Neuronal stem cell (in vitro differentiated cells): ENCODE data around the gene ZNF202.
"Not testable (repeated sequence)": the region's sequence is repeated elsewhere in the genome, so short reads cannot be mapped to it uniquely, and the experiment has no call there.

Source experiments
- DNase-seq: peaks from one replicate; pipeline ENCODE4 v3.0.0-alpha.2; 2013; ENCODE audit warnings: low spot score
- H2AFZ ChIP-seq: one replicate; pipeline ENCODE4 v1.6.1; 2013; ENCODE audit warnings: mild to moderate bottlenecking, low read length, inconsistent platforms
- H2AK5ac ChIP-seq: 2 replicates; pipeline ENCODE4 v1.6.1; 2013; ENCODE audit warnings: low read depth, mild to moderate bottlenecking, inconsistent platforms, low read length, moderate library complexity, mixed read lengths
- H2BK120ac ChIP-seq: 2 replicates; pipeline ENCODE4 v1.6.1; 2013; ENCODE audit warnings: low read depth, mild to moderate bottlenecking, inconsistent platforms, low read length, moderate library complexity, mixed read lengths
- H2BK12ac ChIP-seq: one replicate; pipeline ENCODE4 v1.6.1; 2013; ENCODE audit warnings: low read length, inconsistent platforms
- H2BK15ac ChIP-seq: 2 replicates; pipeline ENCODE4 v1.6.1; 2013; ENCODE audit warnings: mild to moderate bottlenecking, low read length, inconsistent platforms, mixed read lengths
- H2BK5ac ChIP-seq: one replicate; pipeline ENCODE4 v1.6.1; 2013; ENCODE audit warnings: inconsistent platforms, mild to moderate bottlenecking, low read length, moderate library complexity
- H3K14ac ChIP-seq: one replicate; pipeline ENCODE4 v1.6.1; 2013; ENCODE audit warnings: low read length, inconsistent platforms
- H3K18ac ChIP-seq: 2 replicates; pipeline ENCODE4 v1.6.1; 2013; ENCODE audit warnings: low read length, inconsistent platforms
- H3K23ac ChIP-seq: 2 replicates; pipeline ENCODE4 v1.6.1; 2013; ENCODE audit warnings: low read depth, mild to moderate bottlenecking, mixed read lengths, low read length, inconsistent platforms; ENCODE audit not compliant: poor library complexity
- H3K27ac ChIP-seq: replicated peaks from 3 replicates; pipeline ENCODE4 v1.5.1; 2013; ENCODE audit warnings: low read length, inconsistent platforms
- H3K27me3 ChIP-seq, 3 experiments: 2 replicates each; pipeline ENCODE4 v1.6.1; 2013; ENCODE audit warnings: low read length in 3 of 3, mild to moderate bottlenecking in 2 of 3, inconsistent platforms in 1 of 3, low read depth in 1 of 3, mixed read lengths in 1 of 3, moderate library complexity in 1 of 3; ENCODE audit not compliant: control insufficient read depth in 3 of 3, insufficient read depth in 3 of 3
- H3K36me3 ChIP-seq, 2 donors: replicated peaks in 1 of 2; 2 replicates each; pipeline ENCODE4 v1.6.1; 2013; ENCODE audit warnings: low read length in 2 of 2; ENCODE audit not compliant: control insufficient read depth in 2 of 2, insufficient read depth in 2 of 2
- H3K4ac ChIP-seq: 2 replicates; pipeline ENCODE4 v1.6.1; 2013; ENCODE audit warnings: inconsistent platforms, mild to moderate bottlenecking, low read length, moderate library complexity
- H3K4me1 ChIP-seq, 2 donors: 1 replicate in 1 of 2; 2 replicates in 1 of 2; pipeline ENCODE4 v1.6.1; 2013; ENCODE audit warnings: low read length in 2 of 2, low read depth in 1 of 2; ENCODE audit not compliant: control insufficient read depth in 2 of 2, insufficient read depth in 1 of 2
- H3K4me2 ChIP-seq: one replicate; pipeline ENCODE4 v1.6.1; 2013; ENCODE audit warnings: mild to moderate bottlenecking, low read length, inconsistent platforms; ENCODE audit not compliant: insufficient read depth, poor library complexity, severe bottlenecking
- H3K4me3 ChIP-seq, 2 donors: 2 replicates each; pipeline ENCODE4 v1.5.1; 2013; ENCODE audit warnings: low read length in 2 of 2, mild to moderate bottlenecking in 2 of 2, inconsistent platforms in 1 of 2, moderate library complexity in 1 of 2
- H3K79me1 ChIP-seq: one replicate; pipeline ENCODE4 v1.6.1; 2013; ENCODE audit warnings: low read depth, mild to moderate bottlenecking, inconsistent platforms, low read length, moderate library complexity
- H3K9ac ChIP-seq: one replicate; pipeline ENCODE4 v1.6.1; 2013; ENCODE audit warnings: mild to moderate bottlenecking, low read depth, low read length, inconsistent platforms; ENCODE audit not compliant: poor library complexity
- H3K9me3 ChIP-seq, 2 donors: replicated peaks in 1 of 2; 2 replicates each; pipeline versions ENCODE3 to v1.6.1; 2013; ENCODE audit warnings: low read length in 2 of 2, mild to moderate bottlenecking in 2 of 2, inconsistent platforms in 1 of 2, low read depth in 1 of 2, mixed read lengths in 1 of 2, moderate library complexity in 1 of 2; ENCODE audit not compliant: control insufficient read depth in 2 of 2, insufficient read depth in 1 of 2
- H4K8ac ChIP-seq: one replicate; pipeline ENCODE4 v1.6.1; 2013; ENCODE audit warnings: low read depth, mild to moderate bottlenecking, inconsistent platforms, low read length, moderate library complexity
- H4K91ac ChIP-seq: one replicate; pipeline ENCODE4 v1.6.1; 2013; ENCODE audit warnings: low read length, low read depth, mild to moderate bottlenecking, inconsistent platforms; ENCODE audit not compliant: poor library complexity
- WGBS, 2 donors: extraction: QIAGEN DNeasy Blood & Tissue Kit; methylation state at CpG; one replicate each; pipeline ENCODE4 v1.1.7; 2013; ENCODE audit warnings: missing lambda C conversion rate in 2 of 2, mixed read lengths in 1 of 2; ENCODE audit not compliant: insufficient read length in 2 of 2, insufficient replicate concordance in 1 of 2; ENCODE audit errors: extremely low coverage in 2 of 2; 5-methylcytosine and 5-hydroxymethylcytosine counted together

The ZNF202 gene

GRCh38 chr11:123753110-123753509, 11.7 kb upstream of the ZNF202 start:
- no peak overlapping the region for H3K4me3 ChIP-seq
- H3K23ac ChIP-seq, result no peak overlapping the region
- no peak overlapping the region for H2BK5ac ChIP-seq
- no peak overlapping the region for H3K4ac ChIP-seq
- H3K9me3 ChIP-seq, result no peaks in the 10 kb centered on the region
- H2BK120ac ChIP-seq, result no peak overlapping the region
- no peaks in the 10 kb centered on the region for H3K4me1 ChIP-seq
- H3K79me1 ChIP-seq, result no peaks in the 10 kb centered on the region
- H3K36me3 ChIP-seq, result no peaks in the 10 kb centered on the region
- H3K9ac ChIP-seq, result no peak overlapping the region
- H2AFZ ChIP-seq, result no peak overlapping the region
- H3K18ac ChIP-seq, result no peak overlapping the region
- no peak overlapping the region for H4K91ac ChIP-seq
- H4K8ac ChIP-seq, result no peak overlapping the region
- no peak overlapping the region for H2AK5ac ChIP-seq
- no peak overlapping the region for H3K27ac ChIP-seq
- no peak overlapping the region for H2BK12ac ChIP-seq
- no peak overlapping the region for H3K14ac ChIP-seq
- H3K27me3 ChIP-seq, result peaks cover 0 to 3% (median 0%) of the 10 kb centered on the region in 3 experiments
- H2BK15ac ChIP-seq, result no peak overlapping the region
- no peak for DNase-seq
- no peak overlapping the region for H3K4me2 ChIP-seq

GRCh38 chr11:123751781-123752180, 10.3 kb upstream of the ZNF202 start:
- H3K79me1 ChIP-seq, result no peaks in the 10 kb centered on the region
- H3K27ac ChIP-seq, result no peak overlapping the region
- no peak overlapping the region for H2BK5ac ChIP-seq
- H3K4me3 ChIP-seq, result no peak overlapping the region
- no CpG with 5 or more reads among the region's 1 CpG for WGBS, 2 donors
- peaks cover 0 to 3% (median 0%) of the 10 kb centered on the region in 3 experiments for H3K27me3 ChIP-seq
- H4K8ac ChIP-seq, result no peak overlapping the region
- H3K9me3 ChIP-seq, result no peaks in the 10 kb centered on the region
- no peak overlapping the region for H2AK5ac ChIP-seq
- H2BK12ac ChIP-seq, result no peak overlapping the region
- H2BK15ac ChIP-seq, result no peak overlapping the region
- no peak overlapping the region for H3K4ac ChIP-seq
- no peak overlapping the region for H2BK120ac ChIP-seq
- no peak overlapping the region for H2AFZ ChIP-seq
- no peak overlapping the region for H3K23ac ChIP-seq
- no peak overlapping the region for H4K91ac ChIP-seq
- no peak overlapping the region for H3K4me2 ChIP-seq
- no peaks in the 10 kb centered on the region for H3K4me1 ChIP-seq
- DNase-seq, result no peak
- no peak overlapping the region for H3K9ac ChIP-seq
- no peaks in the 10 kb centered on the region for H3K36me3 ChIP-seq
- H3K14ac ChIP-seq, result no peak overlapping the region
- no peak overlapping the region for H3K18ac ChIP-seq

- not testable (repeated sequence) for H2BK5ac ChIP-seq
Observed at GRCh38 chr11:123748349-123748748, 6.9 kb upstream of the ZNF202 start.

GRCh38 chr11:123745764-123746451, 4.4 kb upstream of the ZNF202 start:
- peaks cover 4 to 7% of the 10 kb centered on the region in 2 donors for H3K4me1 ChIP-seq
- H3K4me3 ChIP-seq, result no peak overlapping the region
- H3K9me3 ChIP-seq, result no peaks in the 10 kb centered on the region
- H3K4ac ChIP-seq, result no peak overlapping the region
- H2BK5ac ChIP-seq, result no peak overlapping the region
- no peak overlapping the region for H2BK15ac ChIP-seq
- H4K8ac ChIP-seq, result no peak overlapping the region
- no peak overlapping the region for H3K9ac ChIP-seq
- H2BK12ac ChIP-seq, result no peak overlapping the region
- no peak for DNase-seq
- no peak overlapping the region for H4K91ac ChIP-seq
- WGBS, 2 donors, result no CpG with 5 or more reads among the region's 2 CpGs
- H3K4me2 ChIP-seq, result no peak overlapping the region
- no peak overlapping the region for H3K18ac ChIP-seq
- no peaks in the 10 kb centered on the region for H3K36me3 ChIP-seq
- no peaks in the 10 kb centered on the region for H3K79me1 ChIP-seq
- H3K27me3 ChIP-seq, result no peaks in the 10 kb centered on the region
- H2AK5ac ChIP-seq, result no peak overlapping the region
- no peak overlapping the region for H2AFZ ChIP-seq
- no peak overlapping the region for H3K14ac ChIP-seq
- no peak overlapping the region for H3K23ac ChIP-seq
- H2BK120ac ChIP-seq, result no peak overlapping the region
- H3K27ac ChIP-seq, result no peak overlapping the region

More at GRCh38 chr11:123748349-123748748, 6.9 kb upstream of the ZNF202 start:
- not testable (repeated sequence) for H3K4me2 ChIP-seq, H3K9me3 ChIP-seq, H3K4me3 ChIP-seq, H3K36me3 ChIP-seq, H3K4me1 ChIP-seq, H2AK5ac ChIP-seq, H2BK12ac ChIP-seq, H4K8ac ChIP-seq, DNase-seq, H3K27ac ChIP-seq, H3K27me3 ChIP-seq, H3K79me1 ChIP-seq, H2BK120ac ChIP-seq, H4K91ac ChIP-seq, H3K18ac ChIP-seq, H3K9ac ChIP-seq, H3K4ac ChIP-seq, H3K23ac ChIP-seq, H2AFZ ChIP-seq, H3K14ac ChIP-seq, H2BK15ac ChIP-seq
- WGBS, 2 donors, result no CpG with 5 or more reads among the region's 2 CpGs
